22Rv1 (cell line): Measurements from ENCODE around the gene KANSL1L.
A peak's percentile ranks its signal among the peaks of the same experiment; 100 is the strongest.

Source experiments
- H3K27ac ChIP-seq: fragments of 450-650 bp; 2 replicates; pipeline ENCODE4 v1.5.1; 2017
- ZFX ChIP-seq: fragments of 450-650 bp; IDR thresholded peaks from 2 replicates; pipeline ENCODE4 v1.6.1; 2017; ENCODE audit warnings: antibody characterized with exemption, borderline replicate concordance
- TF ChIP-seq, protein P1 (sequence below): fragments of 450-650 bp; IDR thresholded peaks from 2 replicates; pipeline ENCODE4 v1.5.1; 2017; ENCODE audit warnings: mild to moderate bottlenecking

The KANSL1L gene

DNA sequence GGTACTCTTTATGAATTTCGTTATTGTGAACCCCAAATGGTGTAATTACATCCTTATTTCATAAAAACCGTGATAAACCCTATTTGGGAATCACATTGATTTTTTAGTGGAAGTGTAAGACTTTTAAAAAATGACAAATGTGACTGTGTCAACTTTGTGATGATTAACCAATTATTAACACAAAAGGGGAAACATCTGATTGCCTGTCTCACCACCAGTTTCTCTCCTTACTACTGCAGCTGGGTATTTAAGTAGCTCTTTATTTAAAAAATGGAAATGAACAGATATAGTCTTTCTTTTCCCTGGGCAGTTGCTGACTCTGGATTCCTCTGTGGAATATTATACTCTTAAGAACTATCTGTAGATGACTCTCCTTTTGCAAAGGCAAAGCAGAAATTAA, 180.4 kb downstream of the KANSL1L start:
- no peak for TF ChIP-seq ZFX
- TF ChIP-seq, protein P1, sequence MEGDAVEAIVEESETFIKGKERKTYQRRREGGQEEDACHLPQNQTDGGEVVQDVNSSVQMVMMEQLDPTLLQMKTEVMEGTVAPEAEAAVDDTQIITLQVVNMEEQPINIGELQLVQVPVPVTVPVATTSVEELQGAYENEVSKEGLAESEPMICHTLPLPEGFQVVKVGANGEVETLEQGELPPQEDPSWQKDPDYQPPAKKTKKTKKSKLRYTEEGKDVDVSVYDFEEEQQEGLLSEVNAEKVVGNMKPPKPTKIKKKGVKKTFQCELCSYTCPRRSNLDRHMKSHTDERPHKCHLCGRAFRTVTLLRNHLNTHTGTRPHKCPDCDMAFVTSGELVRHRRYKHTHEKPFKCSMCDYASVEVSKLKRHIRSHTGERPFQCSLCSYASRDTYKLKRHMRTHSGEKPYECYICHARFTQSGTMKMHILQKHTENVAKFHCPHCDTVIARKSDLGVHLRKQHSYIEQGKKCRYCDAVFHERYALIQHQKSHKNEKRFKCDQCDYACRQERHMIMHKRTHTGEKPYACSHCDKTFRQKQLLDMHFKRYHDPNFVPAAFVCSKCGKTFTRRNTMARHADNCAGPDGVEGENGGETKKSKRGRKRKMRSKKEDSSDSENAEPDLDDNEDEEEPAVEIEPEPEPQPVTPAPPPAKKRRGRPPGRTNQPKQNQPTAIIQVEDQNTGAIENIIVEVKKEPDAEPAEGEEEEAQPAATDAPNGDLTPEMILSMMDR, result no peak
- no peak overlapping the region for H3K27ac ChIP-seq

DNA sequence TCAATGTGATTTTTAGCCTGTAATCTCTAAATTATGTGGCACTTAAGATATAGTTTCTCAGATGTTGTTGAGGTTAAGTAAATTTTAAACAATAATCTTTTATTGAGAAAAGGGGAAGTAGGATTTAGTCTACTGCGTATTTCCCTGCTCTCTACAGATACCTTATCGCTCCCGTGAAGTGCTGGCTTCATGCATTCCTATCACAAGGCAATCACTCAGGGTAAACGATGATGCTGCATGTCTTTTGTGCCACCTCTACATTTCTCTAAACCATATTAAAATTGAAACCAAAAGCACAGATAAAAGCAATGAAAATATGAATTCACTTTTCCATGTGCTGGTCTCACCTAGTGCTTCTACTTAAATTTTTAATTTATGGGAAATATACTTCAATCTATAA, 183.2 kb downstream of the KANSL1L start:
- no peak for TF ChIP-seq ZFX
- TF ChIP-seq, protein P1, result no peak
- H3K27ac ChIP-seq, result no peak overlapping the region

DNA sequence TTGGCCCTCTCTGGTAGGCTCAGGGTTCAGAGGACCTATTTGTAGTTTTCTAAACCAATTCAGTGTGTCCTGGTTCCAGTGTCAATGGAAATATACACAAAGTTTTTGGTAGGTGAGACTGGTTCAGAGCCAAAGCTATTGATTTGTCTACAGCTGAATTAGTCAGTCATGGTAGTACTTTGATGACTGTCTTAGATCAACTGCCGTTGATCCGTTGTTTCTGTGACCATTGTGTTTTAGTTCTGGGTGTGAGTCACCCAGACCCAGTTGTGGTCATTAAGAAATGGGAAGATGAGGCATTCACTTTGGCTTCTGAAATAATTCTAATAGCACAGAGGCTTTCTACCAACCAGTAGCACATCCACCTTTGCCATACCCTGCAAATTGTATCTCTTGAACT, 184.8 kb downstream of the KANSL1L start:
- no peak for TF ChIP-seq ZFX
- TF ChIP-seq, protein P1, result no peak
- no peak overlapping the region for H3K27ac ChIP-seq

GRCh38 chr2:209985874-209986273, 185.3 kb downstream of the KANSL1L start:
- no peak for TF ChIP-seq ZFX
- TF ChIP-seq, protein P1, result no peak
- H3K27ac ChIP-seq, result no peak overlapping the region

DNA sequence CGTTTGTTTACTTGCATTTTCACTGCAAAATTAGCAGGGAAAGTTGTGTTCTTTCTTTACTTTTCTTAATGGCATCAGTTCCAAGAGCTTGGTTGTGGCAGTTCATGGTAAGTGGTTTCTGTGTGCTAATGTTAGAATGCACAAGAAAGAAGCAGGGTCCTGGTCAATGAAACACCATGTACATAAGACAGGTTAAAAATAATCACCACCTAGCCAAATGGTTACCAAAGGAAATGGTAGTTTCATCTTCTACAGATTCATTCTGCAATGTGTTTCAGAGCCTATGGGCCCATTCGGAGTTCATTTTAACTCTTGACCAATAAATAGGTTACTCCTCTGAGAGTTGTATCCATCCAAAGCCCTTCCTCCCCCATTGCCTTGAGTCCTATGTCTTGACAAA, 186.9 kb downstream of the KANSL1L start:
- no peak for TF ChIP-seq ZFX
- TF ChIP-seq, protein P1, result no peak

GRCh38 chr2:209977386-209978239, 193.6 kb downstream of the KANSL1L start:
- TF ChIP-seq, protein P1, result peak; percentile 72
- no peak for TF ChIP-seq ZFX
- H3K27ac ChIP-seq, result no peak overlapping the region

More for the DNA sequence above, 186.9 kb downstream of the KANSL1L start:
- H3K27ac ChIP-seq, result no peak overlapping the region

DNA sequence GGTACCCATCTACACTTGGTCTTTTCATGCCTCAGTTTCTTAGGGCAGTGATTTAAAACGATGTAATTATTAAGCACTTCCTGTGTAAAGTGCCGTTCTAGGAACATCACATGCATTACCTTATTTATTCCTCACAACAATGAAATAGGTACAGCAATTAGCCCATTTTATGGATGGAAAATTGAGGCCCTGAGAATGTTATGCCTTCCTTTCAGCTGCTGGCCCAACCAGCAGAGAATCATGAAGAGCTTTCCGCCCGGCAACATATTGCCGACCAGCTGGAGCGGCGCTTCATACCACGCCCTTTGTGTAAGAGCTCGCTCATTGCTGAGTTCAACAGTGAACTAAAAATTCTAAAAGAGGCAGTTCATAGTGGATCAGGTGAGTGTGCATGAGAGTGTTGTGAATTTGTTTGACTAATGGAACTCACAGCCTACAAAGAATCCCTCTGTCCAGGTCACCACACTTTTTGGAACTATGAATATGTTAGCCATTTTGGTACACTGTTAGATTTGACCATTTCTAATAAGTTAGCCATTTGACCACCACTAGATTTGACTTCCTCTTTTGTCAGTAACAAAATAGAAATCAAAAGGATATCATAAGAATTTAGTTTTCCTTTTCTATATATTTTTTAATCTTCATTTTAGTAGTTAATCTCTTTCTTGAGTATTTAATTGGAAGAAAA, 194.4 kb downstream of the KANSL1L start:
- TF ChIP-seq, protein P1, result no peak
- TF ChIP-seq ZFX, result no peak
- no peak overlapping the region for H3K27ac ChIP-seq
